ENCODE results near the gene LIMK1.
"Not testable (repeated sequence)": the region's sequence is repeated elsewhere in the genome, so short reads cannot be mapped to it uniquely, and the experiment has no call there.

The LIMK1 gene

DNA sequence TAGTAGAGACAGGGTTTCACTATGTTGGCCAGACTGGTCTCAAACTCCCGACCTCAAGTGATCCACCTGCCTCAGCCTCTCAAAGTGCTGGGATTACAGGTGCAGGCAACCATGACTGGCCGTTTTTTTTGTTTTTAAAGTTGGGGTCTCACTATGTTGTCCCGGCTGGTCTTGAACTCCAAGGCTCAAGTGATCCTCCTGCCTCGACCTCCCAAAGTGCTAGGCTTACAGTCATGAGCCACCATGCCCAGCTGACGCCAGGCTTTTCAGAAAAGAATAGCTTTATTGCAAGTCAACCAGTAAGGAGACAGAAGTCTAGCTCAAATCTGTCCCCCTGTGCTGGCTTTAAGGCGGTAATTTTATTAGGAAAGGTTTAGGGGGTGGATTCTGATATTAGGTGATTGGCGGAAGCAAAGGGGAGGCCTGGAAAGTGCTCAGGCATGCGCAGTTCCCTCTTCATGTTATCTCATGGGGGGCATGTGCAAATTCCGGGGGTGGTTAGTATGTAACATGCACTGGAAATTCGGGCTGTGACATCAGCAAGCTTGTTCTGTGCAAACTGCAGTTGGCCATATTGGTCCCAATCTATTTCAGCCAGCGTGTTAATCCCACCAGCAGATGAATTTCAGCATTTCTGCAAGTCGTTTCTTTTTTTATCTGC, 42.7 kb downstream of the LIMK1 start:
- no peak for DNase-seq

DNA sequence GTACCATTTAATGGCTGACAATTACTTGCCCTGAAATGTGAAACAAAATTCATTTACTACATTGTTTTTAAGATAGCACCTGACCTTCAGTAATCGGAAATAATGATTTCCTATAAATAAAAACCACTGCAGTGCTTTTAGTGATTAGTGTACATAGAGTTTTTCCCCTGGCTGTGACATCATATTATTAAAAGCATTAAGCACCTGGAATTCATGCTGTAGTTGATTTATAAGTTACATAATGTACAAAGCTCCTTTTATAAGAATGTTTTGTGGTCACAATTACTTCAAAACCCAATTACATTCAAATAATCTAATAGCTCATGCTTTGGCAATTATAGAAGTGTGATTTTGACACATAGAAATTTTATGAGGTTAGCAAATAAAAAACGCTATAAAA, 46.3 kb downstream of the LIMK1 start:
- no peak for DNase-seq

DNA sequence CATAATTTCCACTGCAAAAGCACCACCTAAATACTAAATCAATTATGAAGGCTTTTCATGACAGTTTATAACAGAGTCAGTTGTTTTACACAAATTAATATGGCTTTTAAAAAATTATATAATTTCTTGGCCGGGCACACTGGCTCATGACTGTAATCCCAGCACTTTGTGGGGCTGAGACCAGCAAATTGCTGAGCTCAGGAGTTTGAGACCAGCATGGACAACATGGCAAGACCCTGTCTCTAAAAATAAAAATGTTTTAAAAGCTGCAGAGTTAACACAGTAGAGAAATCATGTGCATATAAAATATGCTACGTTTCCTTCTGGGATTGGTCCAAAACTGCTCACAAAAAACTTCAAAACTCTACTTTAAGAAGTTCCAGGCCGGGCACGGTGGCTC, 46.9 kb downstream of the LIMK1 start:
- DNase-seq, result no peak

DNA sequence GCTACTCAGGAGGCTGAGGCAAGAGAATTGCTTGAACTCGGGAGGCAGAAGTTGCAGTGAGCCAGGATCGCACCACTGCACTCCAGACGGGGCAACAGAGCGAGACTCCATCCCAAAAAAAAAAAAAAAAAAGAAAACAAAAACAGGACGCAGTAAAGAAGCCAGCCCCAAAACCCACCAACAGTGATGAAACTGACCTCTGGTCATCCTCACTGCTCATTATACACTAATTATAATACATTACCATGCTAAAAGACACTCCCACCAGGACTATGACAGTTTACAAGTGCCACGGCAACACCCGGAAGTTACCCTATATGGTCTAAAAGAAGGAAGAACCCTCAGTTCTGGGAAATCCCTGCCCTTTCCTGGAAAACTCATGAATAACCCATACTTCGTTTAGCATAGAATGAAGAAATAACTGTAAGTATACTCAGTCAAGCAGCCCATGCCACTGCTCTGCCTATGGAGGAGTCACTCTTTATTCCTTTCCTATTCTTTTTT, 50.6 kb downstream of the LIMK1 start:
- peak in 1 of 2 donors; percentile 7 for DNase-seq

DNA sequence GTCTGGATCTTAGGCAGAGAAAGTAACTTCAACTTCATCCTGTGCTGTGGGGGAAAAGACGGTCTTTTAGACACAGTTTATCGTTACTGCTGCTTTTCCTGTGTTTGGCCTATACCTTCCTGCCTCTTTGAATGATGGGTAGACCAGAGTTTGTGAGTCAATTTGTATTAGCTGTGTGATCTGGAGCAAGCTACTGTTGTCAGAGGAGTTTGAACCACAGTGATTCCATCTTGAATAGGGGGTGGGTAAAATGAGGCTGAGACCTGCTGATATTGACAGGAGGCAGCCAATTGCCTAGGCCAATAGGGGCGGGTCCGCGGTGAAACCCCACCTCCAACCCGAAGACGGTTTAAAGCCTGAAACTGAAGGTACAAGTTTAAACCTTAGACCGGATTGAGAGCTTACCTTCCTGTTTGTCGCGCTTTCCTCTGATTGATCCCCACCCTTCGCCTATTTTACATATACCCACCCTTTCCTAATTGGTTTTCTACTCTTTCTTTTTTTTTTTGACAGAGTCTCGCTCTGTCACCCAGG, 54.8 kb downstream of the LIMK1 start:
- DNase-seq, result peak in 1 of 2 donors; percentile 31

DNA sequence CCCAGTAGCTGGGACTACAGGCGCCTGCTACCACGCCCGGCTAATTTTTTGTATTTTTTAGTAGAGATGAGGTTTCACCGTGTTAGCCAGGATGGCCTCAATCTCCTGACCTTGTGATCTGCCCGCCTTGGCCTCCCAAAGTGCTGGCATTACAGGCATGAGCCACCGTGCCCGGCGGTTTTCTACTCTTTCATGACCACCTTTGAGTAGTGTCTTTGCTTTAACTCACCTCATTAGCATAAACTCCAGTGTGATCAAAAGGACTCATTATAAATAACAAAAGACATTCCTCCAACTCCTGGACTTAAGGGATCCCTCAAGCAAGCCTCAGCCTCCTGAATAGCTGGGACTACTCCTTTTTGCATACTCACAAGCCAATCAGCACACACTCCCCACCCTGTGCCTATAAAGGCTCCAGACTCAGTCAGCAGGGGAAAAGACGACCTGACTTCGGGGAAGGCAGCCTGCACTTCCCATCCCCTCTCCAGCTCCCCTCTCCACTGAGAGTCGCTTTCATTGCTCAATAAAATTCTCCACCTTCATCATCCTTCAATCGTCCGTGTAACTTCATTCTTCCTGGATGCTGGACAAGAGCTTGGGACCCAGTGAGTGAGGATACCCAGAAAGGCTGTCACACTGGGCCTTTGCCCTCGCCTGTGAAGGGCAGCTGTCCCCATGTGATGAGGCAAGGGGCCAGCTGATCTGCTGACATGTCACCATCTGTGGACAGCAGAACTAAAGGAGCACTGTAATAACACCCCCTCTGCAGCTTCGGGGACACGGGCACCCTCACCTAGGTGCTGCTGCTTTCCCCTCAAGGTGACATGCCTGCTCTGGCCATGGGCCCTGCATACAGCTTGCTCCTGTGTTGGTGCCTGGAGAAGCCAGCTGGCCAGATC, 55.6 kb downstream of the LIMK1 start:
- DNase-seq, result no peak

DNA sequence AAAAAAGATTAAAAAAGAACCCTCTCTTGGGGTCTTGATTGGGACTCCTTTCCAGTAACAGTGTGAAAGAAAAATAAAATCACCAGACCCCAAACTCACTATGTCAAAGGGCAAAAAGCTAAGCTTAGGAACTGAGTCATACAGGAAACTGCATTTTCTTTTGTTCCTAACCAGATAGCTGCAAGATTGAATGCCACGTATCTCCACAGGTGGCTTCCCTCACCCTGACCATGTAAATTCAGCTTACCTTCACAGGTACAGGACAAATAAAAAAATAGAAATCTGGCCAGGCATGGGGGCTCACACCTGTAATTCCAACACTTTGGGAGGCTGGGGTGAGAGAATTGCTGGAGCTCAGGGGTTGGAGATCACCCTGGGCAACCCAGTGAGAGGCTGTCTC, 58.1 kb downstream of the LIMK1 start:
- DNase-seq, result no peak

DNA sequence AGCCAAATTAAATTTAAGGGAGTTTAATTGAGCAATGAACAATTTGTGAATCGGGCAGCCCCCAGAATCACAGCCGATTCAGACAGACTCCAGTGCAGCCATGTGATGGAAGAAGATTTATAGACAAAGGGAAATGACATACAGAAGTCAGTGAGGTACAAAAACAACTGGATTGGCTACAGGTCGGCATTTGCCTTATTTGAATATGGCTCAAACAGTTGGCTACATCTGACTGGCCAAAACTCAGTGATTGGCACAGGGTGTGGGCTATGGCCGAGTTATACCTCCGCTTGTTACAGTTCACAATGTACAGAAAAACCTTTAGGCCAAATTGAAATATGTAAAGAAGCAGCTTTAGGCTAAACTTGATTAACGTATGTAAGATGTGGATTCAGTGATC, 59.8 kb downstream of the LIMK1 start:
- no peak for DNase-seq

DNA sequence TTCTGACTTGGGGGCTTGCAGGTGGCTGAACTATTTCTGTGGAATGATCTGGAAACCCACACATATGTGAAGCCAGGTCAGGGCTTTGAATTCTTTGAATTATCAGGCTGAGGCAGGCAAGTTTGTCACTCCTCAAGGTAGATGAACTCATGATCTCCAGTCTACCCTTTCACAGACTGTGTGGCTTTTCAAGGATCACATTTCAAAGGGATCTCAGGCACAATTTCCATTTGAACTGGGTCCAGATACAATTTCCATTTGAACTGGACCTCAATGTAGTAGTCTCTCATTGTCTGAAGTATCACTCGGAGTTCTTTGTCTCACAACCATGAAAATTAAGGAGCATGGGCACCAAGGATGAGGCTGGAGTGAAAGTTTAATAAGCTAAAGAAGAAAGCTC, 64.9 kb downstream of the LIMK1 start:
- no peak for DNase-seq

DNA sequence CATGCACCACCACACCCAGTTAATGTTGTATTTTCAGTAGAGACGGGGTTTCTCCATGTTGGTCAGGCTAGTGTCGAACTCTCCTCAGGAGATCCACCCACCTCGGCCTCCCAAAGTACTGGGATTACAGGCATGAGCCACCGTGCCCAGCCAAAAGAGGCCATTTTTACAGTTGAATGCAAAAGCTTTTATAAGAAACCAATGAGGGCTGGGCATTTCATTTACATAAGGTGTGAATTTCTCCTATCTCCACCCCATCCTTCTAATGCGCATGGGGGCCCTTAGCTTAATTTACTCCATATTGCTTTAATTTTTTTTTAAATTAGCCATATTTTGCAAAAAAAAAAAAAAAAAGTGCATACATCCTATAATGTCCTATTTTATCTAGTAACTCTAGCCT, 65.5 kb downstream of the LIMK1 start:
- DNase-seq, result no peak

DNA sequence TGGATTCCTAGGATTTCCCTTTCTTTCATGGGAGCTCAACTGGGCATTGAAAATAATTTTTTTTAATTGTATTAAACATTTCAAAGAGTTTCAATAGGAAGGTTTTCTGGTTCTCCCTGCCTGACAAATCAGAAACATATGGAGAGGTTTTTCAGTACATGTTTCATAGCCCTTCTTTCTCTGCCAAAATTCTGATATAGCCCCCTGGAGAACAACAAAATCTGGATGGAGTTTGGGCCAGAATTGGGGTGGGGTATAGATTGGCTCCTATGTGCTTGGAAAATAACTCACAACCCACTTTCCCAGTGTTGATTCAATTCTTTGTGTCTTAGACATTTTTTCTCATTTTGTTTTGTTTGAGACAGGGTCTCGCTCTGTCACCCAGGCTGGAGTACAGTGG, 66.0 kb downstream of the LIMK1 start:
- no peak for DNase-seq

DNA sequence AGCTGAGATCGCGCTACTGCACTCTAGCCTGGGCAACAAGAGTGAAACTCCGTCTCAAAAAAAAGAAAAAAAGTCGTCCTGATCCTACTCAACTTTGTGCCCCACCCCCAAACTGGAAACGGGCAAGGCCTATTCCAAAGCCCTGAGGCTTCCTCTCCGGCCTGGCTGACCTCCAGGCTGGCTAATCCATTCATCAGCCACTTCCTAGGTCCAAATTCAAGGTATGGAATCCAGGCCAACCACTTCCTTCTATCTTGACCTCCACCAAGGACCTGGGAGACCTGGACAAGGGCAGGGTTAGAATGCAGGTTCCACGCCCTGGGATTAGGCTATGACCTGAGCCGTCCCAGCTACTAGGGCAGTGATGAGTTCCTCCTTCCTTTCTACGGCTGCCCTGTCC, 70.1 kb downstream of the LIMK1 start:
- no peak for DNase-seq

DNA sequence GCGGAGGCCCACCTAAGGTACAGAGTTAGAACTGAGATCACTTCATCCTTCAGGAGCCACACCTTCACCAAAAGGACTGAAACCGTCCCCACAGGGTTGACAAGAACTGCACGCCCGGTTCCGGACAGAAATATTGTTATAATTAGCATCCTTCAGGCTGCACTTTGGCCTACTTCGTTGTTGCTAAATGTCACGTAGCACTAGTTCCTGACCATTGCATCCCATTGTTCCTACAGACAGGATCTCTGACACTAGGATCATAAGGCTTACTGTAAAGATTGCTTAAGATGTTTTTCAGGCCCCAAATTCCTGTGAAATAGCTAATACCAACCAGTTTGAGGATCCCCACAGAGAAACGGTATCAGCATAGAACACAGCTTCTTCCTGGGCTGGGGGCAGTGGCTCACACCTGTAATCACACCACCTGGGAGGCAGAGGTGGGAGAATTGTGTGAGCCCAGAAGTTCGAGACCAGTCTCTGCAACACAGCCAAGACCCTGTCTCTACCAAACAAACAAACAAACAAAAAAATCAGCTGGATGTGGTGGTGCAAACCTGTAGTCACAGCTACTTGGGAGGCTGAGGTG, 72.3 kb downstream of the LIMK1 start:
- no peak for DNase-seq

DNA sequence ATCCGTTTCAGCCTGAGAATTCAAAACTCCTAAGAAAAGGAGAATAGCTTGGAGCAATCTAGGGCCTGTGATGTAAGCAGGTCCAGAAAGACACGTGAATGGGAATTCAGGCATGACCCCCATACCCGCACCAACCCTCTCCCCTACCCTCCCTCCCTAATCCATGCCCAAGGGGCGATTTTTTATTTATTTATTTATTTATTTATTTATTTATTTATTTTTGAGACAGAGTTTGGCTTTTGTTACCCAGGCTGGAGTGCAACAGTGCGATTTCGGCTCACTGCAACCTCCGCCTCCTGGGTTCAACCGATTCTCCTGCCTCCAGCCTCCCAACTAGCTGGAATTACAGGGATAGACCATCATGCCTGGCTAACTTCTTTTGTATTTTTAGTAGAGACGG, 74.0 kb downstream of the LIMK1 start:
- no peak for DNase-seq

DNA sequence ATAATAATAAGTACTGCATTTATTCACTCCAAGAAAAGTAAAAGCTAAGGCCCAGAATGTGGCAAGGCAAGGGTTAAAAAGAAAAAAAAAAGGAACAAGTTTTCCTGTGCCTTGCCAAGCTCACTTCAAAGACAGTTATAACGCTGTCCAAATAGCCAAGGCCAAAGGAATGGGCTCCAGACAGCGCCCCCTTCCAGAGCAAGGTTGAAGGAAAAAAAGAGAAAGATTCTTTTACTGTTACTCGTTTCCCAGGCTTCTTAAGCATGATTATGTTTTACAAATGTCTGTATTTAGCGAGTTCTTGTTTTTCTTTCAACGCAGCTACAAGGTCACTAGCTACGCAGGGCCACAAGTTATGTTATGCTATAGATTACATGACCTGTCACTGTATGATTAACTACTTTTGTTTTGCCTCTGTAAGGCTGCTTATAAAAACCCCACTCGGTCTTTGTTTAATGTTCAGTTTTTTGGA, 81.4 kb downstream of the LIMK1 start:
- no peak for DNase-seq

DNA sequence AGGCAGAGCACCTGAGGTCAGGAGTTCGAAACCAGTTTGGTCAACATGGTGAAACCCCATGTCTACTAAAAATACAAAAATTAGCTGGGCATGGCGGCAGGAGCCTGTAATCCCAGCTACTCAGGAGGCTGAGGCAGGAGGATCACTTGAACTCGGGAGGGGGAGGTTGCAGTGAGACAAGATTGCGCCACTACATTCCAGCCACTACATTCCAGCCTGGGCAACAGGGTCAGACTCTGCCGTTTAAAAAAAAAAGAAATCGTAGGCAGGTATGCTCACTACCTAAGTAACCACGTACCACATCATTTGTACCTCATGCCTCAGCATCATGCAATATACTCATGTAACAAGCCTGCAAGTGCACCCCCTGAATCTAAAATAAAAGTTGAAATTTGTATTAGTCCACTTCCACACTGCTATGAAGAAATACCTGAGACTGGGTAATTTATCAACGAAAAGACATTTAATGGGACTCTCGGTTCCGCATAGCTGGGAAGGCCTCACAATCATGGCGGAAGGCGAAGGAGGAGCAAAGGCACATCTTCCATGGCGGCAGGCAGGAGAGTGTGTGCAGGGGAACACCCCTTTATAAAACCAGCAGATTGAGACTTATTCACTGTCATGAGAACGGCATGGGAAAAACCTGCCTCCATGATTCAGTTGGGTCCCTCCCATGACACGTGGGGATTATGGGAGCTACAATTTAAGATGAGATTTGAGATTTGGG, 82.4 kb downstream of the LIMK1 start:
- no peak for DNase-seq

DNA sequence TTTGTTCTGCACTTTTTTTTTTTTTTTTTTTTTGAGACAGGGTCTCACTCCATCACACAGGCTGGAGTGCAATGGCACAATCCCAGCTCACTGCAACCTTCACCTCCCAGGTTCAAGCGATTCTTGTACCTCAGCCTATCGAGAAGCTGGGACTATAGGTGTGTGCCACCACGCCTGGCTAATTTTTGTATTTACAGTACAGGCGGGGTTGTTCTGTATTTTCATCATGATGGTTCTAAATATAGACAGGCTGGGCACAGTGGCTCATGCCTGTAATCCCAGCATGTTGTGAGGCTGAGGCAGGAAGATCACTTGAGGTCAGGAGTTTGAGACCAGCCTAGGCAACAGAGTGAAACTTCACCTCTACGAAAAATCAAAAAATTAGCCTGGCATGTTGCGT, 83.7 kb downstream of the LIMK1 start:
- DNase-seq, result not testable (repeated sequence)
